K562 (cell line): ENCODE results near the gene LRRC41. TPM values are rescaled to one million over a fixed set of nuclear protein-coding genes. Genes with fewer than 3 reads are reported as not detected.

ENCODE experiments used
- CBX1 ChIP-seq: sonication (generic); IDR thresholded peaks from 2 replicates; pipeline ENCODE4 v1.6.1; 2016; ENCODE audit warnings: antibody characterized with exemption, low read depth, mild to moderate bottlenecking
- CC2D1A ChIP-seq: fragments of 450-650 bp; IDR thresholded peaks from 2 replicates; pipeline ENCODE4 v1.6.1; 2017; ENCODE audit warnings: mild to moderate bottlenecking
- CLOCK ChIP-seq: fragments of 250-450 bp; sonication (Bioruptor Pico); IDR thresholded peaks from 2 replicates; pipeline ENCODE4 v1.4.0; 2020; ENCODE audit warnings: mild to moderate bottlenecking, moderate library complexity, borderline replicate concordance
- DDX20 ChIP-seq: fragments of 450-650 bp; IDR thresholded peaks from 2 replicates; pipeline ENCODE4 v1.6.1; 2016; ENCODE audit warnings: missing genetic modification characterization, low read depth, mild to moderate bottlenecking, missing compliant biosample characterization, moderate library complexity
- EP300 ChIP-seq: IDR thresholded peaks from 2 replicates; pipeline ENCODE4 v1.6.1; 2012; ENCODE audit warnings: low read length, improper control_type of control experiment
- ETS1 ChIP-seq: conservative IDR thresholded peaks from 2 replicates; pipeline ENCODE4 v1.6.1; 2011; ENCODE audit warnings: low read depth, mild to moderate bottlenecking, low read length; ENCODE audit not compliant: control insufficient read depth
- HMG20A ChIP-seq: fragments of 450-650 bp; formaldehyde crosslinking; conservative IDR thresholded peaks from 2 replicates; pipeline ENCODE4 v1.4.0; 2020; ENCODE audit warnings: mild to moderate bottlenecking, mixed read lengths
- HOXB6 ChIP-seq: fragments of 250-450 bp; sonication (Bioruptor Pico); IDR thresholded peaks from 2 replicates; pipeline ENCODE4 v1.5.1; 2022; ENCODE audit warnings: mild to moderate bottlenecking, borderline replicate concordance
- KDM1A ChIP-seq, 2 experiments: fragments of 450-650 bp; IDR thresholded peaks; 2 replicates each; pipeline ENCODE4 v1.6.1; 2016; ENCODE audit warnings: mild to moderate bottlenecking in 2 of 2
- MAX ChIP-seq: sonication (generic); formaldehyde crosslinking; IDR thresholded peaks from 2 replicates; pipeline ENCODE4 v1.9.0; 2022; ENCODE audit warnings: mild to moderate bottlenecking, missing genetic modification reagents
- MBD2 ChIP-seq: sonication (generic); IDR thresholded peaks from 2 replicates; pipeline ENCODE4 v1.6.1; 2016; ENCODE audit warnings: low read depth, borderline replicate concordance
- PHF8 ChIP-seq: fragments of 200-600 bp; sonication (generic); IDR thresholded peaks from 2 replicates; pipeline ENCODE4 v1.6.1; 2012; ENCODE audit warnings: mixed run types, mild to moderate bottlenecking, inconsistent platforms, low read length, moderate library complexity, borderline replicate concordance
- PPARD ChIP-seq: fragments of 250-450 bp; sonication (Bioruptor Pico); IDR thresholded peaks from 2 replicates; pipeline ENCODE4 v1.8.0; 2022; ENCODE audit warnings: inconsistent platforms, mild to moderate bottlenecking, moderate library complexity
- PURB ChIP-seq: sonication (generic); formaldehyde crosslinking; IDR thresholded peaks from 2 replicates; pipeline ENCODE4 v1.9.0; 2021; ENCODE audit warnings: low read depth, mild to moderate bottlenecking, missing genetic modification reagents
- RBFOX2 ChIP-seq: fragments of 200-400 bp; formaldehyde crosslinking; IDR thresholded peaks from 2 replicates; pipeline ENCODE4 v1.6.1; 2017; ENCODE audit warnings: low read depth, mild to moderate bottlenecking, low read length, moderate library complexity
- RFX5 ChIP-seq: IDR thresholded peaks from 2 replicates; pipeline ENCODE4 v1.6.1; 2011; ENCODE audit warnings: low read depth, mild to moderate bottlenecking, improper control_type of control experiment, low read length
- SMARCA4 ChIP-seq: fragments of 450-650 bp; IDR thresholded peaks from 2 replicates; pipeline ENCODE4 v1.6.1; 2016
- SRSF9 ChIP-seq: fragments of 200-400 bp; formaldehyde crosslinking; IDR thresholded peaks from 2 replicates; pipeline ENCODE4 v1.6.1; 2017; ENCODE audit warnings: low read depth, low read length, borderline replicate concordance
- TRIM28 ChIP-seq: fragments of 450-650 bp; IDR thresholded peaks from 2 replicates; pipeline ENCODE4 v1.6.1; 2017
- USF1 ChIP-seq: sonication (generic); formaldehyde crosslinking; IDR thresholded peaks from 2 replicates; pipeline ENCODE4 v1.9.0; 2022; ENCODE audit warnings: mild to moderate bottlenecking, missing genetic modification reagents
- ZFX ChIP-seq: sonication (generic); formaldehyde crosslinking; IDR thresholded peaks from 2 replicates; pipeline ENCODE4 v1.8.0; 2022; ENCODE audit warnings: mild to moderate bottlenecking, missing genetic modification reagents, moderate library complexity
- ZKSCAN8 ChIP-seq: fragments of 200-800 bp; sonication (Bioruptor generic); IDR thresholded peaks from 2 replicates; pipeline ENCODE4 v1.6.1; 2016; ENCODE audit warnings: missing genetic modification characterization, missing compliant biosample characterization
- ZNF184 ChIP-seq: sonication (generic); formaldehyde crosslinking; IDR thresholded peaks from 2 replicates; pipeline ENCODE4 v1.5.0; 2020; ENCODE audit warnings: missing genetic modification reagents
- ZNF263 ChIP-seq: sonication (generic); formaldehyde crosslinking; IDR thresholded peaks from 2 replicates; pipeline ENCODE4 v1.8.0; 2022; ENCODE audit warnings: mild to moderate bottlenecking, missing genetic modification reagents, borderline replicate concordance
- ZNF274 ChIP-seq: IDR thresholded peaks from 2 replicates; pipeline ENCODE4 v1.6.1; 2011; ENCODE audit warnings: low read depth, mild to moderate bottlenecking, low read length, moderate library complexity, borderline replicate concordance
- ZNF644 ChIP-seq: fragments of 200-800 bp; sonication (Bioruptor generic); IDR thresholded peaks from 2 replicates; pipeline ENCODE4 v1.6.1; 2016; ENCODE audit warnings: low read depth, missing genetic modification characterization, missing compliant biosample characterization
- ZNF766 ChIP-seq: fragments of 200-800 bp; sonication (Bioruptor generic); conservative IDR thresholded peaks from 2 replicates; pipeline ENCODE4 v1.6.1; 2016; ENCODE audit warnings: missing genetic modification characterization, missing compliant biosample characterization
- polyA plus RNA-seq, 8 experiments: library from polyadenylated mRNA; depleted of rRNA in 4 of 8; stranded (reverse) in 5 of 8; unstranded in 3 of 8; fragments of >200 nt; fragmentation: Nextera tagmentation in 2 of 8; fragmentation: Illumina TruSeq in 1 of 8; extraction: Ambion mirVana in 2 of 8; extraction: Trizol in 1 of 8; gene quantifications; 2 replicates each; pipeline versions ENCODE4 v1.2.1 to v1.2.3, GENCODE V29; 2011 to 2014; ENCODE audit warnings: inconsistent platforms in 1 of 8, missing spikeins in 1 of 8
- total RNA-seq, 7 experiments: library from RNA; depleted of rRNA in 6 of 7; stranded (reverse); fragments of >200 nt in 6 of 7; fragmentation: Illumina TruSeq in 2 of 7; extraction: Trizol in 2 of 7; gene quantifications; 2 replicates each; pipeline versions ENCODE4 v1.2.1 to v1.2.3, GENCODE V29; 2011 to 2021; ENCODE audit warnings: low replicate concordance in 1 of 7

Gene LRRC41
- total and polyA plus RNA-seq, 9 of the 15 experiments (the other 6 are each of a cell fraction or from before 2014, with no cell fraction given), result 10.5 to 64.7 (median 44.2) TPM

GRCh38 chr1:46302641-46303037 lies 777 bp downstream of the LRRC41 start (continued):
- no peak for TF ChIP-seq ZNF644 (tag)
- TF ChIP-seq ZFX (CRISPR knock-in tag), result peak; percentile 87
- no peak for TF ChIP-seq PPARD (CRISPR knock-in tag)
- TF ChIP-seq ZNF766 (CRISPR knock-in tag), result no peak
- TF ChIP-seq SRSF9, result no peak
- TF ChIP-seq HOXB6, result no peak
- TF ChIP-seq CBX1, result no peak; the same call in 1 of the 2 replicates
- peak; percentile 81 for TF ChIP-seq RBFOX2
- no peak for TF ChIP-seq ZNF274
- peak; percentile 71; the same call in 1 of the 2 replicates for TF ChIP-seq PHF8
- no peak for TF ChIP-seq HMG20A (CRISPR knock-in tag)
- no peak for TF ChIP-seq ZNF184 (CRISPR knock-in tag)
- no peak for TF ChIP-seq DDX20 (tag)
- no peak for TF ChIP-seq CLOCK (CRISPR knock-in tag)
- no peak for TF ChIP-seq USF1 (CRISPR knock-in tag)
- peak; percentile 54; the same call in 1 of the 2 replicates for TF ChIP-seq ETS1
- TF ChIP-seq SMARCA4, result no peak
- TF ChIP-seq CC2D1A, result no peak
- TF ChIP-seq EP300, result no peak
- no peak; the same call in 1 of the 2 replicates for TF ChIP-seq MAX
- TF ChIP-seq MBD2, result no peak
- TF ChIP-seq TRIM28, result no peak
- no peak for TF ChIP-seq ZKSCAN8 (CRISPR knock-in tag)
- peak; percentile 60; the same call in 1 of the 2 replicates for TF ChIP-seq ZNF263 (CRISPR knock-in tag)
- no peak for TF ChIP-seq RFX5
- no peak for TF ChIP-seq KDM1A (IDR thresholded peaks at IDR 0.05)
- no peak for TF ChIP-seq PURB
